Measurements from ENCODE around the gene DCDC1.

- TF ChIP-seq, protein P1, sequence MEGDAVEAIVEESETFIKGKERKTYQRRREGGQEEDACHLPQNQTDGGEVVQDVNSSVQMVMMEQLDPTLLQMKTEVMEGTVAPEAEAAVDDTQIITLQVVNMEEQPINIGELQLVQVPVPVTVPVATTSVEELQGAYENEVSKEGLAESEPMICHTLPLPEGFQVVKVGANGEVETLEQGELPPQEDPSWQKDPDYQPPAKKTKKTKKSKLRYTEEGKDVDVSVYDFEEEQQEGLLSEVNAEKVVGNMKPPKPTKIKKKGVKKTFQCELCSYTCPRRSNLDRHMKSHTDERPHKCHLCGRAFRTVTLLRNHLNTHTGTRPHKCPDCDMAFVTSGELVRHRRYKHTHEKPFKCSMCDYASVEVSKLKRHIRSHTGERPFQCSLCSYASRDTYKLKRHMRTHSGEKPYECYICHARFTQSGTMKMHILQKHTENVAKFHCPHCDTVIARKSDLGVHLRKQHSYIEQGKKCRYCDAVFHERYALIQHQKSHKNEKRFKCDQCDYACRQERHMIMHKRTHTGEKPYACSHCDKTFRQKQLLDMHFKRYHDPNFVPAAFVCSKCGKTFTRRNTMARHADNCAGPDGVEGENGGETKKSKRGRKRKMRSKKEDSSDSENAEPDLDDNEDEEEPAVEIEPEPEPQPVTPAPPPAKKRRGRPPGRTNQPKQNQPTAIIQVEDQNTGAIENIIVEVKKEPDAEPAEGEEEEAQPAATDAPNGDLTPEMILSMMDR (conservative IDR thresholded peaks at IDR 0.05 in 1 of 2, IDR thresholded peaks at IDR 0.05 in 1 of 2; ENCODE audit: low read depth in 1 of 2, low read length in 2 of 2), result no peak
- no peak for TF ChIP-seq EZH2 (IDR thresholded peaks at IDR 0.05; ENCODE audit: low read length, missing control alignments)
Observed at GRCh38 chr11:30823119-30823518, 546.4 kb downstream of the DCDC1 start.
